DND-41 (cell line): ENCODE measurements around the gene CXCL6.

Source experiments
- EZH2 ChIP-seq: IDR thresholded peaks from 3 replicates; pipeline ENCODE4 v1.6.1; 2012; ENCODE audit warnings: borderline replicate concordance, low read depth, mild to moderate bottlenecking, moderate library complexity, low read length, inconsistent platforms; ENCODE audit not compliant: severe bottlenecking
- TF ChIP-seq, protein P1 (sequence below): IDR thresholded peaks from 2 replicates; pipeline ENCODE4 v1.5.1; 2012; ENCODE audit warnings: borderline replicate concordance, low read length, moderate library complexity, mild to moderate bottlenecking; ENCODE audit not compliant: poor library complexity, severe bottlenecking; ENCODE audit errors: extremely low read depth

DNA sequence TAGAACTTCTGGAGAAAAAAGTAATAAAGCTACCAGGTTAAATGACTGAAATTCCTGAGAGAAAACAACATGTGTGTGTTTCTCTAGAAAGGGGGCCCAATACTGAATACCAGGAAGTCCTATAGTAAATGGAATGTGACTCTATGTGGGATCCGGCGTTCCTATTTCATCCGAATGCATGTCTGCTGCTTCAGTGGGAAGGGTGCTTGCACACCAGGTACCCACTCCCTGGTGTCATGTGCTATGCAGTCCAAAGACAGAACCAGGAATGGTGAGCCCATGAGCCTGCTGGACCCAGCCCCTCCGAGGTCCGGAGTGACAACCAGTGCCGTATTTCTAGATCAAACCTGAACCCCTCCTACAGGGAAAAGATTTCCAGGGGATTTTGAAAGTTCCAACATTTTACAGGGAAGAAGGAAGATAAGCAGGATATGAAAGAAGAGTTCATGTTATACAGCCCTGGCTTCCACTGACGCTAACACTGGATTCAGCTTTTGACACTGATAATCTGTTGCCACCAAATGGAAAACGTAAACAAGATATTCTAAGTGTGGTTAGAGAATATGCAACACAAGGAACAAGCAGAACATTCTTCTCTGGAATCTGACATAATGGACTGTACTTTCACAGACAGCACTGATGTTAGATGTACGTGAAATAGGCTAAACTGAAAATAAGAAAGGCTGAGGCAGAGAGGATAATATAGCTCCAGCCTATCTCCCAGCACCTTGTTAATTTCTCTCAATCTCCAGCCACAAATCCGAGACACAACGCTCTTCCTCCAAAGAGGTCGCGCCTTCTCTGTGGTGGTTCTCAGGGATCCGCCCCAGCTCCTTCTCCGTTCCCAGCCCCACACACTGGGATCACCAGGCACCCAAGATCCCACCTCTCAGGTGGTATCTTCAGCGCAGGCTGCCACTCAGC, 32.0 kb downstream of the CXCL6 start:
- TF ChIP-seq, protein P1, sequence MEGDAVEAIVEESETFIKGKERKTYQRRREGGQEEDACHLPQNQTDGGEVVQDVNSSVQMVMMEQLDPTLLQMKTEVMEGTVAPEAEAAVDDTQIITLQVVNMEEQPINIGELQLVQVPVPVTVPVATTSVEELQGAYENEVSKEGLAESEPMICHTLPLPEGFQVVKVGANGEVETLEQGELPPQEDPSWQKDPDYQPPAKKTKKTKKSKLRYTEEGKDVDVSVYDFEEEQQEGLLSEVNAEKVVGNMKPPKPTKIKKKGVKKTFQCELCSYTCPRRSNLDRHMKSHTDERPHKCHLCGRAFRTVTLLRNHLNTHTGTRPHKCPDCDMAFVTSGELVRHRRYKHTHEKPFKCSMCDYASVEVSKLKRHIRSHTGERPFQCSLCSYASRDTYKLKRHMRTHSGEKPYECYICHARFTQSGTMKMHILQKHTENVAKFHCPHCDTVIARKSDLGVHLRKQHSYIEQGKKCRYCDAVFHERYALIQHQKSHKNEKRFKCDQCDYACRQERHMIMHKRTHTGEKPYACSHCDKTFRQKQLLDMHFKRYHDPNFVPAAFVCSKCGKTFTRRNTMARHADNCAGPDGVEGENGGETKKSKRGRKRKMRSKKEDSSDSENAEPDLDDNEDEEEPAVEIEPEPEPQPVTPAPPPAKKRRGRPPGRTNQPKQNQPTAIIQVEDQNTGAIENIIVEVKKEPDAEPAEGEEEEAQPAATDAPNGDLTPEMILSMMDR = no peak
- no peak for TF ChIP-seq EZH2
